GM10248 (cell line): ENCODE results near the gene DGKI.

ENCODE experiments used
- CTCF ChIA-PET: fragments of 300-600 bp; sonication (Branson Sonifier 250); formaldehyde crosslinking; extraction: SDS; loops from one replicate; lab custom pipeline; 2021; ENCODE audit warnings: antibody characterized with exemption; lab: Yijun Ruan, JAX
- POLR2A ChIA-PET: fragments of 350-650 bp; sonication (Branson Sonifier 250); formaldehyde crosslinking; extraction: SDS; loops from one replicate; lab custom pipeline; 2020; ENCODE audit warnings: antibody characterized with exemption; lab: Yijun Ruan, JAX
- DNase-seq: peaks from one replicate; pipeline ENCODE4 v3.0.0; 2012; ENCODE audit errors: extremely low spot score
- CTCF ChIP-seq: IDR thresholded peaks from 2 replicates; pipeline ENCODE4 v1.5.1; 2012; ENCODE audit warnings: mild to moderate bottlenecking, low read depth; ENCODE audit errors: extremely low read depth, missing control alignments, control extremely low read depth

DGKI gene

GRCh38 chr7:137873979-137874777 is 27.4 kb upstream of the DGKI start:
- DNase-seq = no peak
- POLR2A ChIA-PET = no interaction called here
- CTCF ChIA-PET = interaction anchor here (1.0 kb wide), 1 partner anchor 25 kb away, joined by 3 read pairs; no protein-coding TSS in a partner anchor
- no peak for TF ChIP-seq CTCF

GRCh38 chr7:137873524-137873923 is 26.8 kb upstream of the DGKI start:
- TF ChIP-seq CTCF = no peak
- CTCF ChIA-PET = no interaction called here
- no peak for DNase-seq
- POLR2A ChIA-PET = no interaction called here

GRCh38 chr7:137871170-137871915 is 24.6 kb upstream of the DGKI start:
- TF ChIP-seq CTCF = no peak
- ChIA-PET CTCF (interaction anchor here (1.0 to 2.5 kb wide), 4 partner anchors 8 to 37 kb away, joined by 3 to 9 read pairs (median 6); no protein-coding TSS in a partner anchor), POLR2A (no interaction called here)
- DNase-seq = no peak

GRCh38 chr7:137870684-137871083 is 23.9 kb upstream of the DGKI start:
- ChIA-PET POLR2A (no interaction called here), CTCF (interaction anchor here (0.8 to 2.5 kb wide), 7 partner anchors 9 to 215 kb away, joined by 3 to 9 read pairs (median 4); partner anchors contain the start of gene CREB3L2)
- DNase-seq = no peak
- TF ChIP-seq CTCF = no peak

DNA sequence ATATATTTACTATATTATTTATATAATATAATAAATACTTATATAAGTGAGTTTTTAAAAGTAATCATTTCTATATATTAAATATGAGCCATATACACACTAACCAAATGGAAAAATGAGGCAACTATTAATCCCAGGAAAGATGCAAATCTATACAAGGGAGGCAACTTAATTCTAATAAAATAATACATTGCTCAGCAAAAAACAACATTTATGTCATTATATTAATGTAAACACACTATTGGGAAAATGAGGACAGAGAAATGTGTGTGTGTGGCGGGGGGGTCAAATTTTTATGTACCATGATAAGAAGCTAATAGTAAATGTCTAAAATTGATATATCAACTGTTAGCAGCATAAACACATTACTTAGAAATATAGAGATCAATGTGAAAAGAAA is 23.3 kb upstream of the DGKI start:
- no peak for TF ChIP-seq CTCF
- CTCF ChIA-PET = interaction anchor here (0.8 to 2.5 kb wide), 7 partner anchors 9 to 214 kb away, joined by 3 to 9 read pairs (median 4); partner anchors contain the start of gene CREB3L2
- POLR2A ChIA-PET = no interaction called here
- DNase-seq = no peak

DNA sequence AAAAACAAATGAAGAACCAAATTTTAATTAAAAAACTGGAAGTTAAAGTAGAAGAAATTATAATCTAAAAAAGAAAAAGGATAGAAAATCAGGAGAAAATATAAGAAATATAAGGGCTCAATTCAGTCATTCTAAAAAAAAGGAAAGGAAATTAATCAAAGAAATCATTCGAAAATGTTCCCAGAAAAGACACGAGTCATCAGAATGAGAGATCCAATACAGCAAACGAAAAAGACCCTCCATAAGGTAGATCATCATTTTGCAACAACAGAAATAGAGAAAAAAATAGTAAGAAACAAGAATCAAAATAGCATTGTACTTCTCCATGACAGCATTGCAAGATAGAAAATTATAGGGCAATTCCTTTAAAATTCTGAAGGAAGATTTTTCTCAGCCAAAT is 22.5 kb upstream of the DGKI start:
- no peak for TF ChIP-seq CTCF
- CTCF ChIA-PET = interaction anchor here (1.6 to 2.5 kb wide), 3 partner anchors 10 to 19 kb away, joined by 4 to 9 read pairs (median 7); no protein-coding TSS in a partner anchor
- POLR2A ChIA-PET = no interaction called here

More for the DNA sequence above, 22.5 kb upstream of the DGKI start:
- DNase-seq = no peak
